ES-I3 (cell line): Measurements from ENCODE around the gene TBCC.
"Not testable (repeated sequence)": the region's sequence is repeated elsewhere in the genome, so short reads cannot be mapped to it uniquely, and the experiment has no call there.

Source experiments
- H3K36me3 ChIP-seq: 2 replicates; pipeline ENCODE4 v1.6.1; 2013; ENCODE audit warnings: mild to moderate bottlenecking, low read length, control low read depth, moderate library complexity; ENCODE audit not compliant: insufficient read depth
- H3K4me1 ChIP-seq: 2 replicates; pipeline ENCODE4 v1.6.1; 2013; ENCODE audit warnings: mild to moderate bottlenecking, control low read depth, low read length; ENCODE audit not compliant: insufficient read depth
- H3K9ac ChIP-seq: 2 replicates; pipeline ENCODE4 v1.6.1; 2013; ENCODE audit warnings: low read depth, mild to moderate bottlenecking, low read length, moderate library complexity
- H3K9me3 ChIP-seq: 2 replicates; pipeline ENCODE4 v1.6.1; 2013; ENCODE audit warnings: mild to moderate bottlenecking, low read length, moderate library complexity; ENCODE audit not compliant: control insufficient read depth, insufficient read depth

The TBCC gene

GRCh38 chr6:42781546-42781795 lies 35.6 kb upstream of the TBCC start:
- Histone ChIP-seq H3K4me1 (no peaks in the 10 kb centered on the region), H3K9me3 (no peaks in the 10 kb centered on the region), H3K9ac (peak overlapping the region; percentile 37), H3K36me3 (no peaks in the 10 kb centered on the region)

- Histone ChIP-seq H3K4me1 (no peaks in the 10 kb centered on the region; the same call in 1 of the 2 replicates), H3K9ac (no peak overlapping the region), H3K9me3 (no peaks in the 10 kb centered on the region; the same call in 1 of the 2 replicates), H3K36me3 (no peaks in the 10 kb centered on the region)
Measured at GRCh38 chr6:42779521-42779920, 33.6 kb upstream of the TBCC start.

GRCh38 chr6:42778122-42778521 lies 32.2 kb upstream of the TBCC start:
- no peaks in the 10 kb centered on the region; the same call in 1 of the 2 replicates for H3K4me1 ChIP-seq
- H3K36me3 ChIP-seq, result no peaks in the 10 kb centered on the region
- H3K9ac ChIP-seq, result no peak overlapping the region

GRCh38 chr6:42777126-42777822 lies 31.4 kb upstream of the TBCC start:
- Histone ChIP-seq H3K9ac (no peak overlapping the region), H3K4me1 (no peaks in the 10 kb centered on the region; the same call in 1 of the 2 replicates), H3K36me3 (no peaks in the 10 kb centered on the region), H3K9me3 (no peaks in the 10 kb centered on the region; the same call in 1 of the 2 replicates)

More at GRCh38 chr6:42778122-42778521, 32.2 kb upstream of the TBCC start:
- no peaks in the 10 kb centered on the region; the same call in 1 of the 2 replicates for H3K9me3 ChIP-seq

- not testable (repeated sequence) for H3K4me1 ChIP-seq, H3K9ac ChIP-seq, H3K36me3 ChIP-seq, H3K9me3 ChIP-seq
Measured at GRCh38 chr6:42774821-42775487, 29.1 kb upstream of the TBCC start.

- no peak overlapping the region for H3K9ac ChIP-seq
- H3K36me3 ChIP-seq, result no peaks in the 10 kb centered on the region
- no peaks in the 10 kb centered on the region; the same call in 1 of the 2 replicates for H3K9me3 ChIP-seq
- peaks cover 4% of the 10 kb centered on the region; the same call in 1 of the 2 replicates for H3K4me1 ChIP-seq
Measured at GRCh38 chr6:42774201-42774600, 28.3 kb upstream of the TBCC start.

GRCh38 chr6:42771741-42772100 lies 25.8 kb upstream of the TBCC start:
- H3K9ac ChIP-seq, result peak overlapping the region; percentile 57; the same call in 1 of the 2 replicates
- no peaks in the 10 kb centered on the region; the same call in 1 of the 2 replicates for H3K9me3 ChIP-seq
- no peaks in the 10 kb centered on the region for H3K36me3 ChIP-seq
- H3K4me1 ChIP-seq, result peaks cover 4% of the 10 kb centered on the region; the same call in 1 of the 2 replicates

- Histone ChIP-seq H3K36me3 (no peaks in the 10 kb centered on the region), H3K4me1 (0 out of 2 replicates have a peak, but pooled peaks cover 11% of the 10 kb centered on the region), H3K9me3 (no peaks in the 10 kb centered on the region), H3K9ac (no peak overlapping the region)
Measured at GRCh38 chr6:42769836-42770235, 23.9 kb upstream of the TBCC start.

- no peaks in the 10 kb centered on the region for H3K9me3 ChIP-seq
- 0 out of 2 replicates have a peak, but pooled peaks cover 11% of the 10 kb centered on the region for H3K4me1 ChIP-seq
- H3K9ac ChIP-seq, result no peak overlapping the region
- H3K36me3 ChIP-seq, result no peaks in the 10 kb centered on the region
Measured at GRCh38 chr6:42769051-42769450, 23.1 kb upstream of the TBCC start.

GRCh38 chr6:42766163-42766670 lies 20.3 kb upstream of the TBCC start:
- Histone ChIP-seq H3K9ac (no peak overlapping the region), H3K4me1 (0 out of 2 replicates have a peak, but pooled peaks cover 7% of the 10 kb centered on the region), H3K9me3 (no peaks in the 10 kb centered on the region), H3K36me3 (no peaks in the 10 kb centered on the region)

- no peaks in the 10 kb centered on the region for H3K36me3 ChIP-seq
- H3K4me1 ChIP-seq, result 0 out of 2 replicates have a peak, but pooled peaks cover 7% of the 10 kb centered on the region
- H3K9ac ChIP-seq, result no peak overlapping the region
- no peaks in the 10 kb centered on the region for H3K9me3 ChIP-seq
Measured at GRCh38 chr6:42764911-42765648, 19.2 kb upstream of the TBCC start.

GRCh38 chr6:42762950-42763349 lies 17.0 kb upstream of the TBCC start:
- no peak overlapping the region for H3K9ac ChIP-seq
- H3K9me3 ChIP-seq, result no peaks in the 10 kb centered on the region
- H3K4me1 ChIP-seq, result 0 out of 2 replicates have a peak, but pooled peaks cover 10% of the 10 kb centered on the region
- H3K36me3 ChIP-seq, result no peaks in the 10 kb centered on the region

- Histone ChIP-seq H3K9ac (no peak overlapping the region), H3K36me3 (no peaks in the 10 kb centered on the region), H3K9me3 (no peaks in the 10 kb centered on the region), H3K4me1 (0 out of 2 replicates have a peak, but pooled peaks cover 13% of the 10 kb centered on the region)
Measured at GRCh38 chr6:42762426-42762859, 16.5 kb upstream of the TBCC start.

GRCh38 chr6:42761287-42762067 lies 15.6 kb upstream of the TBCC start:
- Histone ChIP-seq H3K9me3 (no peaks in the 10 kb centered on the region), H3K4me1 (peaks cover 17% of the 10 kb centered on the region; the same call in 1 of the 2 replicates), H3K36me3 (no peaks in the 10 kb centered on the region), H3K9ac (no peak overlapping the region)
